Left cardiac atrium (tissue), 4 donors: ENCODE results near the gene SAP30L. TPM values are rescaled to one million over a fixed set of nuclear protein-coding genes. Genes with fewer than 3 reads are reported as not detected.

Experiments used
- ATAC-seq, 2 donors: fragments of 200-7000 bp; cut with Tn5 transposase; one replicate each; pipeline ENCODE4 v1.9.1; 2020; ENCODE audit warnings: mild to moderate bottlenecking in 2 of 2, moderate library complexity in 2 of 2
- DNase-seq: peaks from one replicate; pipeline ENCODE4 v3.0.0-alpha.2; 2020
- intact Hi-C, 2 donors: fragments of 100-400 bp; cut with DNase I; formaldehyde crosslinking; loops; one replicate each; pipeline versions ENCODE4 v1.14.1 to v1.15.1; 2022 to 2023
- total RNA-seq, 2 donors: library from RNA; stranded (reverse); fragmentation: NEBNext Ultra II Directional; extraction: Animal tissue kit (Norgen Biotek cat#: 25700); gene quantifications; one replicate each; pipeline ENCODE4 v1.2.1, GENCODE V29; 2021
- donor health status: DM: no; HTN: yes; CAD: no.
- donor health status: DM: no; HTN: yes; CAD: no; lungs with severe emphysema.
- donor health status: DM: yes; HTN: yes; CAD: no.
- donor health status: Dilated cardiomyopathy.

The SAP30L gene
- total RNA-seq, 2 donors from 2014 or later = 32.1 to 33.8 TPM

GRCh38 chr5:154451957-154452356 lies 6.2 kb downstream of the SAP30L start:
- DNase-seq = no peak
- intact Hi-C loops = no loop called here
- no peak for ATAC-seq

- no peak for DNase-seq
- ATAC-seq = no peak
- intact Hi-C loops = no loop called here
Measured at GRCh38 chr5:154455585-154455984, 9.8 kb downstream of the SAP30L start.

- intact Hi-C loops = no loop called here
- ATAC-seq = no peak
Measured at GRCh38 chr5:154456540-154456939, 10.7 kb downstream of the SAP30L start.

GRCh38 chr5:154459015-154459414 lies 13.2 kb downstream of the SAP30L start:
- DNase-seq = no peak
- intact Hi-C loops = no loop called here

More at GRCh38 chr5:154456540-154456939, 10.7 kb downstream of the SAP30L start:
- DNase-seq = no peak

GRCh38 chr5:154460172-154460571 lies 14.4 kb downstream of the SAP30L start:
- intact Hi-C loops = no loop called here
- ATAC-seq (no peak), DNase-seq (no peak)

More at GRCh38 chr5:154459015-154459414, 13.2 kb downstream of the SAP30L start:
- ATAC-seq = no peak

GRCh38 chr5:154461531-154461930 lies 15.7 kb downstream of the SAP30L start:
- intact Hi-C loops = no loop called here
- ATAC-seq = no peak
- no peak for DNase-seq

- DNase-seq = no peak
- no peak for ATAC-seq
- intact Hi-C loops = no loop called here
Measured at GRCh38 chr5:154464438-154464837, 18.6 kb downstream of the SAP30L start.

GRCh38 chr5:154465169-154465568 lies 19.4 kb downstream of the SAP30L start:
- no peak for DNase-seq
- intact Hi-C loops = loop anchor here in 1 of 2 donors (5.0 kb wide), 1 partner anchor 142 kb away; no protein-coding TSS in a partner anchor
- no peak for ATAC-seq

- DNase-seq = no peak
Measured at GRCh38 chr5:154466147-154466546, 20.4 kb downstream of the SAP30L start.

GRCh38 chr5:154466671-154467070 lies 20.9 kb downstream of the SAP30L start:
- DNase-seq = no peak
- intact Hi-C loops = loop anchor here (1.0 to 5.0 kb wide), 2 partner anchors 141 to 144 kb away; no protein-coding TSS in a partner anchor
- no peak for ATAC-seq

More at GRCh38 chr5:154466147-154466546, 20.4 kb downstream of the SAP30L start:
- ATAC-seq = no peak
- intact Hi-C loops = loop anchor here in 1 of 2 donors (5.0 kb wide), 1 partner anchor 141 kb away; no protein-coding TSS in a partner anchor

GRCh38 chr5:154467655-154468354 lies 22.0 kb downstream of the SAP30L start:
- intact Hi-C loops = loop anchor here (1.0 to 5.0 kb wide), 2 partner anchors 139 to 142 kb away; no protein-coding TSS in a partner anchor
- ATAC-seq (peak; percentile 93), DNase-seq (peak; percentile 82)

- DNase-seq (no peak), ATAC-seq (no peak)
- intact Hi-C loops = no loop called here
Measured at GRCh38 chr5:154470137-154470536, 24.3 kb downstream of the SAP30L start.

GRCh38 chr5:154470947-154471870 lies 25.4 kb downstream of the SAP30L start:
- no peak for ATAC-seq
- intact Hi-C loops = no loop called here
- DNase-seq = no peak

GRCh38 chr5:154472871-154473580 lies 27.2 kb downstream of the SAP30L start:
- ATAC-seq (no peak), DNase-seq (no peak)
- intact Hi-C loops = no loop called here

- ATAC-seq (no peak), DNase-seq (no peak)
- intact Hi-C loops = no loop called here
Measured at GRCh38 chr5:154473581-154474283, 27.9 kb downstream of the SAP30L start.

- DNase-seq (no peak), ATAC-seq (no peak)
- intact Hi-C loops = no loop called here
Measured at GRCh38 chr5:154474396-154475334, 28.9 kb downstream of the SAP30L start.

GRCh38 chr5:154475591-154476353 lies 30.0 kb downstream of the SAP30L start:
- no peak for DNase-seq
- intact Hi-C loops = no loop called here

More at GRCh38 chr5:154475591-154476353, 30.0 kb downstream of the SAP30L start:
- no peak for ATAC-seq
